NB4 (cell line): ENCODE measurements around the gene TRIM42.

ENCODE experiments used
- MYC ChIP-seq: IDR thresholded peaks from 2 replicates; pipeline ENCODE4 v1.6.1; 2011; ENCODE audit warnings: low read depth, low read length
- POLR2A ChIP-seq: IDR thresholded peaks from 2 replicates; pipeline ENCODE4 v1.6.1; 2011; ENCODE audit warnings: mild to moderate bottlenecking; ENCODE audit not compliant: insufficient read length; ENCODE audit errors: extremely low read depth
- TF ChIP-seq, protein P1 (sequence below): IDR thresholded peaks from one replicate; pipeline ENCODE4 v1.5.1; 2012; ENCODE audit warnings: low read depth, low read length
- TF ChIP-seq, protein P2 (sequence below): IDR thresholded peaks from 2 replicates; pipeline ENCODE4 v1.6.1; 2011; ENCODE audit warnings: low read depth, low read length

DNA sequence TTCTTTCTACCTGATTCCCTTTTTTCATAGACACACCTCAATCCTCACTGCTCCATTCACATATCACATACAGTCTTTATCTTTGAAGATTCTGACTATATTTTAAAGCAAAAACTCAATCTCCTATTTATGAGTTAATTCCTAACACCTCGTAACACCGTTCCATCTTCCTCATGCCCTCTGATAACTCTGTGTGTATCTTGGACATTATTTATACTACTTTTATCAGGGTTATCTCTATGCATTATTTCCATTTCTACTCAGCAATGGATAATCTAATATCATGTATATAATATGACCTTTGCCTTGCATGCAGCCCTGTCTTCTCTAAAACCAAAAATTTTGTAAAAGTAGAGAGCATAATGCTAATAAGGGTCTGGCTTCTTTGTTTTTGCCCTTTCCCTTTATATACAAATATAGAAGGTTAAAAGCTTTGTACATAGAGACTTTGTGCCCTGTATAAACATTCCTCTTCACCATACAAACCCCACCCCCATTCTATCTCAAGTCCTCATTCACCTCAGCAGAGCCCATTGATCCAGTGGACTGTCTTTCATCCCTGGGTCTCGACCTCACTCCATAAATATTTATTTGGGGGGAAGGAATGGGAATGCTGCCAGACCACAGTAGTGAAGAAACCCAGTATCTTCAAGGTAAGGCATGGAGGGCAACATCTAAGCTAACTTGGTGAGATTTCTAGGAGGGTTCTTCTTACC, 21.8 kb downstream of the TRIM42 start:
- TF ChIP-seq, protein P1, sequence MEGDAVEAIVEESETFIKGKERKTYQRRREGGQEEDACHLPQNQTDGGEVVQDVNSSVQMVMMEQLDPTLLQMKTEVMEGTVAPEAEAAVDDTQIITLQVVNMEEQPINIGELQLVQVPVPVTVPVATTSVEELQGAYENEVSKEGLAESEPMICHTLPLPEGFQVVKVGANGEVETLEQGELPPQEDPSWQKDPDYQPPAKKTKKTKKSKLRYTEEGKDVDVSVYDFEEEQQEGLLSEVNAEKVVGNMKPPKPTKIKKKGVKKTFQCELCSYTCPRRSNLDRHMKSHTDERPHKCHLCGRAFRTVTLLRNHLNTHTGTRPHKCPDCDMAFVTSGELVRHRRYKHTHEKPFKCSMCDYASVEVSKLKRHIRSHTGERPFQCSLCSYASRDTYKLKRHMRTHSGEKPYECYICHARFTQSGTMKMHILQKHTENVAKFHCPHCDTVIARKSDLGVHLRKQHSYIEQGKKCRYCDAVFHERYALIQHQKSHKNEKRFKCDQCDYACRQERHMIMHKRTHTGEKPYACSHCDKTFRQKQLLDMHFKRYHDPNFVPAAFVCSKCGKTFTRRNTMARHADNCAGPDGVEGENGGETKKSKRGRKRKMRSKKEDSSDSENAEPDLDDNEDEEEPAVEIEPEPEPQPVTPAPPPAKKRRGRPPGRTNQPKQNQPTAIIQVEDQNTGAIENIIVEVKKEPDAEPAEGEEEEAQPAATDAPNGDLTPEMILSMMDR: no peak
- TF ChIP-seq MYC (no peak), POLR2A (no peak)
- TF ChIP-seq, protein P2, sequence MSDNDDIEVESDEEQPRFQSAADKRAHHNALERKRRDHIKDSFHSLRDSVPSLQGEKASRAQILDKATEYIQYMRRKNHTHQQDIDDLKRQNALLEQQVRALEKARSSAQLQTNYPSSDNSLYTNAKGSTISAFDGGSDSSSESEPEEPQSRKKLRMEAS: no peak
